ENCODE results near the gene ECM1.

GRCh38 chr1:150486966-150487762 lies 20.7 kb upstream of the ECM1 start, which contains the start of gene TARS2:
- peak in 1 of 2 donors; percentile 34 for TF ChIP-seq CTCF (conservative IDR thresholded peaks at IDR 0.05 in 1 of 2, IDR thresholded peaks at IDR 0.05 in 1 of 2; ENCODE audit: low read depth in 1 of 2, low read length in 2 of 2)
- TF ChIP-seq EZH2 (IDR thresholded peaks at IDR 0.05; ENCODE audit: low read length, missing control alignments), result no peak
